ENCODE results near the gene UGT1A8.

Gene UGT1A8

GRCh38 chr2:233813236-233814055 lies 196.0 kb downstream of the UGT1A8 start:
- TF ChIP-seq, protein P1, sequence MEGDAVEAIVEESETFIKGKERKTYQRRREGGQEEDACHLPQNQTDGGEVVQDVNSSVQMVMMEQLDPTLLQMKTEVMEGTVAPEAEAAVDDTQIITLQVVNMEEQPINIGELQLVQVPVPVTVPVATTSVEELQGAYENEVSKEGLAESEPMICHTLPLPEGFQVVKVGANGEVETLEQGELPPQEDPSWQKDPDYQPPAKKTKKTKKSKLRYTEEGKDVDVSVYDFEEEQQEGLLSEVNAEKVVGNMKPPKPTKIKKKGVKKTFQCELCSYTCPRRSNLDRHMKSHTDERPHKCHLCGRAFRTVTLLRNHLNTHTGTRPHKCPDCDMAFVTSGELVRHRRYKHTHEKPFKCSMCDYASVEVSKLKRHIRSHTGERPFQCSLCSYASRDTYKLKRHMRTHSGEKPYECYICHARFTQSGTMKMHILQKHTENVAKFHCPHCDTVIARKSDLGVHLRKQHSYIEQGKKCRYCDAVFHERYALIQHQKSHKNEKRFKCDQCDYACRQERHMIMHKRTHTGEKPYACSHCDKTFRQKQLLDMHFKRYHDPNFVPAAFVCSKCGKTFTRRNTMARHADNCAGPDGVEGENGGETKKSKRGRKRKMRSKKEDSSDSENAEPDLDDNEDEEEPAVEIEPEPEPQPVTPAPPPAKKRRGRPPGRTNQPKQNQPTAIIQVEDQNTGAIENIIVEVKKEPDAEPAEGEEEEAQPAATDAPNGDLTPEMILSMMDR (IDR thresholded peaks at IDR 0.05; ENCODE audit: low read depth, low read length): no peak
- DNase-seq (ENCODE audit: extremely low read depth, low read depth): no peak

DNA sequence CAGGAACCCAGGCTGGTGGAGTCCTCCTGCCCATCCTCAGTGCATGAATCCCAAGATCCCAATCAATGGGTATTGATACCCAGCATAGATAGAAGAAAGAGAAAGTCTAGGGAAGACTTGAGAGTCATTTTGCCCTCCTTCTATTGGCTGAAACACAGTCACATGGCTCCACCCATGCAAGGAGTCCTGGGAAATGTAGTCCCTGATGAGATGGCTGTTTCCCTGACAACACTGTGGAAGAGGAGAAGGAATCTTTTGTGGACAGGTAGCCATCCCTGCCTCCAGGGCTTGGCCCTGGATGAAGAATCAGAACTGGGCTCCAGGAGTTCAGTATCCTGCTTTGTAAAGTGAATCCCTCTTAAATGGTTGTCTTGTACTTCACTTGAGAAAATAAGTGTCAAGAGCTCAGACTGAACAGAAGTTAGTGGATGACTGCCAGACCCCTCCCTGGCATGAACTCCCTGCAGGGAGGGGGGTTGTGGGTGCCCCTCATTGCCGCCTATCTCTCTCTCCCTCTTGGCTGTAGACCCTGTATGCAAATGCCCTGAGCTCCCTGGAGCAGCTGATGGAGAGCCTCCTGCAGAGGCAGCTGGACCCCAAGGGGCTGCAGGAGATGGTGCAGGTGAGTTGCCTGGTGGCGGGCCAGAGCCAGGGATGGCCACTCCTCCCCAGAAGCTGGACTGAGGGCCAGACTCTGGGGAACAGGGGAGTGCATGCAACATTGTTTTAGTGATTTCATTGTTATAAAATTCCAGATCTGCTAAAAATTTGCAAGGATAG lies 196.8 kb downstream of the UGT1A8 start:
- TF ChIP-seq, protein P1 (IDR thresholded peaks at IDR 0.05; ENCODE audit: low read depth, low read length): no peak
- DNase-seq (ENCODE audit: extremely low read depth, low read depth): no peak

DNA sequence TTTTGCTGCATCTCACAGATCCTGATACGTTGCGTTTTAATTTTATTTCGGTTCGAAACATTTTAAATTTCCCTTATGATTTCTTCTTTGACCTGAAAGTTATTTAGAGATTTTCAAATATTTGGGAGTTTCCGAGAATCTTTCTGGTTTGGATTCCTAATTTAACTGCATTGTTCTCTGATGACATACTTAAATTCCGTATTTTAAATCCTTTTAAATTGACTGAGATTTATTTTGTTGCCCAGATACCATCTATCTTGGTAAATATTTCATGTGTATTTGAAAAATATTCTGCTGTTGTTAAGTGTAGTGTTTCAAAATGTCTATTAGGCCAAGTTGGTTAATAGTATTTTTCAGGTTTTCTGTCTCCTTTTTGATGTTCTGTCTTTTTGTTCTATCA lies 198.4 kb downstream of the UGT1A8 start:
- no peak for DNase-seq (ENCODE audit: extremely low read depth, low read depth)
- TF ChIP-seq, protein P1 (IDR thresholded peaks at IDR 0.05; ENCODE audit: low read depth, low read length): no peak

DNA sequence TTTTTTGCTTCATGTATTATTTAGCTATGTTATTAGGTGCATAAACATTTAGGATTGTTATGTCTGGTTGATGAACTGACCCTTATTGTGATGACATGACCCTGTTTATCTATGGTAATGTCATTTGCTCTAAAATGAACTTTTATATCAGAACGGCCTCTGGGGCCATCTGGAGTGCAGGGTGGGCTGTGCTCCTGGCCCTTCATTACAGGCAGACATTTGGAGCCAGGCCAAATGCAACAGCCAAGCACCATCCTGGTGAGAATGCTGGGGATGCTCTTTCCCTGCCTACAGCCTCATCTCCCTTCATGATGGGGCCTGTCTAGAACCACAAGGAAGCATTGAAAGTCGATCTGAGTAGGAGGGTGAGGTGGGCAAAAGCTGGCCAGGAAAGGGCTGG lies 198.9 kb downstream of the UGT1A8 start:
- no peak for DNase-seq (ENCODE audit: extremely low read depth, low read depth)
- TF ChIP-seq, protein P1 (IDR thresholded peaks at IDR 0.05; ENCODE audit: low read depth, low read length): no peak

DNA sequence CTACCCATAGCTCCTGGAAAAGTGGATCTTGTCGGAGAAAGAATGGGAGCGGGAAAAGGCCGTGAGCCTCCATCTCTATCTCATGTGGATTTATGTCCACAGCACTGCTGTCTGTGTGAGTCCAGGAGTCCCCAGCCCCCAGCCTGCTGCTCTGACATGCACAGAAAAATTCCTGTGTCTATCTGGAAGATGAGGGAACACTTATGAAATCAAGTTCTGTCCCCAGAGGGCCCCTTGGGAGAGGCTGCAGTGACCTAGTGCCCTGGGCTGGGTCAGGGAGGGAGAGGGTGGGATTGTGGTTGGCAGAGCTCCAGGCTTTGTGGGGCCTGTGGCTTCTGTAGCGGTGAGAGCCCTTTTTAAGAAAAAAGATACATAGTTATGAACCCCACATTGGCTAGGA lies 199.3 kb downstream of the UGT1A8 start:
- no peak for DNase-seq (ENCODE audit: extremely low read depth, low read depth)
- TF ChIP-seq, protein P1 (IDR thresholded peaks at IDR 0.05; ENCODE audit: low read depth, low read length): no peak

DNA sequence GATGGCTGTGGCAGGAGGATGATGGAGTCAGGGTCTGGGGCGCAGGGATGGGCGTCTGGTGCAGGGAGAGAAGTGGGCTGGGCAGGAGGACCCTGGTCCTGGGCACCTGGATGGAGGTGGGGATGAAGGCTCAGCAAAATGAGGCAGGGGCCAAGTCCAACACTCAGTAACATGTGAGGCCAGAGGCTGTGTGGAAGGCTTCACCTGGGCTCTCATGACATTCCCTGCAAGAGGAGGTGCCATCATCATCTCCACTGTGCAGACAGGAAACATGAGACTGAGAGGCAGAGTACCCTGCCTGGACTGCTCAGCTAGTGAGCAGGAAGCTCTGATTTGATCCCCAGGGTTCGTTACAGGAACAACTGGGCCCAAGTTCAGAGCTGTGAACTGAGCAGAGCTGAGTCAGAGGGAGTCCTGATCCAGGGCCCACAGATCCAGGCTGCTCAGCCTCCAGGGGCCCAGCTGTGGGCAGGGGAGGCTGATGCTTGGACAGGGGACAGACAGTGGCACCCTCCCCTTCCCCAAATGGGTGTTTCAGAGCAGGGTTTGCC lies 200.0 kb downstream of the UGT1A8 start:
- TF ChIP-seq, protein P1 (IDR thresholded peaks at IDR 0.05; ENCODE audit: low read depth, low read length): no peak
- DNase-seq (ENCODE audit: extremely low read depth, low read depth): no peak

All from AG09319 (cell line).